Stimulated activated naive CD8-positive, alpha-beta T cell treated with anti-CD3 and anti-CD28 coated beads, Interleukin-15, Interleukin-2, amounts not matched to agents 100 ng/mL and 50 ng/mL, for 24 hours (primary cell): ENCODE results near the gene STS.

Experiments
- H3K27ac Mint-ChIP-seq: one replicate; pipeline ENCODE4 v1.8.0; 2021; ENCODE audit warnings: mild to moderate bottlenecking, mixed read lengths
- H3K27me3 Mint-ChIP-seq: one replicate; pipeline ENCODE4 v1.8.0; 2021; ENCODE audit warnings: mixed read lengths
- H3K36me3 Mint-ChIP-seq: one replicate; pipeline ENCODE4 v1.8.0; 2021; ENCODE audit warnings: low read depth, mixed read lengths
- H3K4me1 Mint-ChIP-seq: one replicate; pipeline ENCODE4 v1.8.0; 2021; ENCODE audit warnings: low read depth, mixed read lengths
- H3K4me3 Mint-ChIP-seq: one replicate; pipeline ENCODE4 v1.8.0; 2021; ENCODE audit warnings: mild to moderate bottlenecking, mixed read lengths
- H3K9me3 Mint-ChIP-seq: one replicate; pipeline ENCODE4 v1.8.0; 2021; ENCODE audit warnings: mixed read lengths

Gene STS

GRCh38 chrX:7191681-7192110 is 44.2 kb downstream of the STS start:
- H3K36me3 Mint-ChIP-seq, result no peaks in the 10 kb centered on the region
- no peak overlapping the region for H3K4me3 Mint-ChIP-seq
- H3K27ac Mint-ChIP-seq, result no peak overlapping the region
- H3K9me3 Mint-ChIP-seq, result no peaks in the 10 kb centered on the region
- no peaks in the 10 kb centered on the region for H3K4me1 Mint-ChIP-seq
- no peaks in the 10 kb centered on the region for H3K27me3 Mint-ChIP-seq

- H3K27ac Mint-ChIP-seq, result no peak overlapping the region
- H3K27me3 Mint-ChIP-seq, result no peaks in the 10 kb centered on the region
- H3K36me3 Mint-ChIP-seq, result no peaks in the 10 kb centered on the region
- H3K4me1 Mint-ChIP-seq, result no peaks in the 10 kb centered on the region
- no peaks in the 10 kb centered on the region for H3K9me3 Mint-ChIP-seq
- H3K4me3 Mint-ChIP-seq, result no peak overlapping the region
Observed at GRCh38 chrX:7192871-7193270, 45.4 kb downstream of the STS start.

GRCh38 chrX:7194606-7195005 is 47.1 kb downstream of the STS start:
- H3K9me3 Mint-ChIP-seq, result no peaks in the 10 kb centered on the region
- H3K27me3 Mint-ChIP-seq, result no peaks in the 10 kb centered on the region
- no peak overlapping the region for H3K27ac Mint-ChIP-seq
- H3K36me3 Mint-ChIP-seq, result no peaks in the 10 kb centered on the region
- no peak overlapping the region for H3K4me3 Mint-ChIP-seq
- no peaks in the 10 kb centered on the region for H3K4me1 Mint-ChIP-seq
